GM12874 (cell line): ENCODE measurements around the gene CHL1.

Experiments used
- CTCF ChIP-seq: IDR thresholded peaks from 2 replicates; pipeline ENCODE4 v1.5.1; 2011; ENCODE audit warnings: low read depth, mild to moderate bottlenecking, control low read depth, low read length, moderate library complexity; ENCODE audit not compliant: insufficient read depth

Gene CHL1

GRCh38 chr3:452221-452620 is 255.7 kb downstream of the CHL1 start:
- TF ChIP-seq CTCF: no peak

- no peak for TF ChIP-seq CTCF
These were observed 256.5 kb downstream of the CHL1 start for GRCh38 chr3:453106-453505.

- TF ChIP-seq CTCF: no peak
These were observed 258.4 kb downstream of the CHL1 start for GRCh38 chr3:454986-455385.

- TF ChIP-seq CTCF: no peak
These were observed 261.6 kb downstream of the CHL1 start for GRCh38 chr3:458124-458523.

- no peak for TF ChIP-seq CTCF
These were observed 262.2 kb downstream of the CHL1 start for GRCh38 chr3:458653-459310.
